Uterus (tissue), 4 donors: ENCODE data around the gene ZNF335. TPM values are rescaled to one million over a fixed set of nuclear protein-coding genes. Genes with fewer than 3 reads are reported as not detected.

ENCODE experiments used
- DNase-seq, 2 donors: peaks; one replicate each; pipeline ENCODE4 v3.0.0-alpha.2; 2019 to 2020
- H3K27ac ChIP-seq, 2 donors: fragments of 200-600 bp; sonication (generic); 1 replicate in 1 of 2; 2 replicates in 1 of 2; pipeline ENCODE4 v1.5.1; 2016 to 2018
- H3K27me3 ChIP-seq, 2 donors: fragments of 200-600 bp; sonication (generic); one replicate each; pipeline ENCODE4 v1.5.1; 2018 to 2019; ENCODE audit warnings: control low read depth in 1 of 2
- H3K36me3 ChIP-seq, 2 donors: fragments of 200-600 bp; sonication (generic); one replicate each; pipeline ENCODE4 v1.5.1; 2019; ENCODE audit warnings: control low read depth in 1 of 2
- H3K4me1 ChIP-seq, 2 donors: fragments of 200-600 bp; sonication (generic); one replicate each; pipeline ENCODE4 v1.5.1; 2018 to 2019; ENCODE audit warnings: control low read depth in 1 of 2
- H3K4me3 ChIP-seq, 2 donors: fragments of 200-600 bp; sonication (generic); 1 replicate in 1 of 2; 2 replicates in 1 of 2; pipeline ENCODE4 v1.5.1; 2018 to 2019; ENCODE audit warnings: mild to moderate bottlenecking in 1 of 2
- H3K9me3 ChIP-seq, 2 donors: fragments of 200-600 bp; sonication (generic); one replicate each; pipeline ENCODE4 v1.5.1; 2019; ENCODE audit warnings: control low read depth in 1 of 2
- POLR2A ChIP-seq, 2 donors: fragments of 450-650 bp; IDR thresholded peaks; one replicate each; pipeline ENCODE4 v1.6.1; 2016; ENCODE audit warnings: antibody characterized with exemption in 2 of 2, mild to moderate bottlenecking in 1 of 2, moderate library complexity in 1 of 2
- intact Hi-C: fragments of 100-400 bp; cut with DNase I; formaldehyde crosslinking; loops from one replicate; pipeline ENCODE4 v1.15.1; 2023; ENCODE audit warnings: low total_unique reads
- total RNA-seq, 4 donors: library from RNA; depleted of rRNA in 3 of 4; stranded (reverse); fragments of >200 nt in 3 of 4; gene quantifications; one replicate each; pipeline versions ENCODE4 v1.1.0 to v1.2.4, GENCODE V29; 2014 to 2023
- TF ChIP-seq, protein P1 (sequence below), 4 experiments: fragments of 200-600 bp in 2 of 4; fragments of 450-650 bp in 2 of 4; sonication (generic) in 2 of 4; IDR thresholded peaks; one replicate each; pipeline ENCODE4 v1.5.1; 2016 to 2019; ENCODE audit warnings: antibody characterized with exemption in 4 of 4, mild to moderate bottlenecking in 2 of 4, moderate library complexity in 1 of 4
- donor health status: DM: yes; HTN: yes; CAD: no.

Gene ZNF335
- total RNA-seq, 4 donors from 2014 or later: 14.9 to 40.0 (median 29.0) TPM

DNA sequence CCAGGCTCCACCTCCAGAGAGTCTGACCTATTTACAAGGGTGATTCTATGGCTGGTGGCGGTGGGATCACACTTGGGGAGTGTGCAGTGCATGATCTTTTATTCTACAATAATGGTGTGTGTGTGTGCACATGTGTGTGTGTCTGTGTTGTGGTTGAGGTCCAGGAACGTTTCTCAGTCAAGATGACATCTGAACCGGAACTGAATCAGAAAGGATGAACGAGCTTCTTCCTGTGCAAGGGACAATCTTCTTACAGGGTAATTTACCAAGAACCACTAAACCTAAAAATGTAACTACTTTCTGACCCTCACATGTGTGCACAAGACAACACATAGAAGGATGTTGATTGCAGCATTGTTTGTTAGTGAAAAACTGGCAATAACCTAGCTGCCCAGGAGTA lies 45.3 kb upstream of the ZNF335 start:
- TF ChIP-seq POLR2A (IDR thresholded peaks at IDR 0.05): no peak
- TF ChIP-seq, protein P1, sequence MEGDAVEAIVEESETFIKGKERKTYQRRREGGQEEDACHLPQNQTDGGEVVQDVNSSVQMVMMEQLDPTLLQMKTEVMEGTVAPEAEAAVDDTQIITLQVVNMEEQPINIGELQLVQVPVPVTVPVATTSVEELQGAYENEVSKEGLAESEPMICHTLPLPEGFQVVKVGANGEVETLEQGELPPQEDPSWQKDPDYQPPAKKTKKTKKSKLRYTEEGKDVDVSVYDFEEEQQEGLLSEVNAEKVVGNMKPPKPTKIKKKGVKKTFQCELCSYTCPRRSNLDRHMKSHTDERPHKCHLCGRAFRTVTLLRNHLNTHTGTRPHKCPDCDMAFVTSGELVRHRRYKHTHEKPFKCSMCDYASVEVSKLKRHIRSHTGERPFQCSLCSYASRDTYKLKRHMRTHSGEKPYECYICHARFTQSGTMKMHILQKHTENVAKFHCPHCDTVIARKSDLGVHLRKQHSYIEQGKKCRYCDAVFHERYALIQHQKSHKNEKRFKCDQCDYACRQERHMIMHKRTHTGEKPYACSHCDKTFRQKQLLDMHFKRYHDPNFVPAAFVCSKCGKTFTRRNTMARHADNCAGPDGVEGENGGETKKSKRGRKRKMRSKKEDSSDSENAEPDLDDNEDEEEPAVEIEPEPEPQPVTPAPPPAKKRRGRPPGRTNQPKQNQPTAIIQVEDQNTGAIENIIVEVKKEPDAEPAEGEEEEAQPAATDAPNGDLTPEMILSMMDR (IDR thresholded peaks at IDR 0.05): no peak
- no peak for DNase-seq
- no peak overlapping the region for H3K4me3 ChIP-seq
- H3K27ac ChIP-seq: no peak overlapping the region
- H3K36me3 ChIP-seq: no peaks in the 10 kb centered on the region
- H3K27me3 ChIP-seq: peaks cover 22 to 40% of the 10 kb centered on the region in 2 donors
- H3K4me1 ChIP-seq: no peaks in the 10 kb centered on the region
- H3K9me3 ChIP-seq: no peaks in the 10 kb centered on the region
- intact Hi-C loops: no loop called here

DNA sequence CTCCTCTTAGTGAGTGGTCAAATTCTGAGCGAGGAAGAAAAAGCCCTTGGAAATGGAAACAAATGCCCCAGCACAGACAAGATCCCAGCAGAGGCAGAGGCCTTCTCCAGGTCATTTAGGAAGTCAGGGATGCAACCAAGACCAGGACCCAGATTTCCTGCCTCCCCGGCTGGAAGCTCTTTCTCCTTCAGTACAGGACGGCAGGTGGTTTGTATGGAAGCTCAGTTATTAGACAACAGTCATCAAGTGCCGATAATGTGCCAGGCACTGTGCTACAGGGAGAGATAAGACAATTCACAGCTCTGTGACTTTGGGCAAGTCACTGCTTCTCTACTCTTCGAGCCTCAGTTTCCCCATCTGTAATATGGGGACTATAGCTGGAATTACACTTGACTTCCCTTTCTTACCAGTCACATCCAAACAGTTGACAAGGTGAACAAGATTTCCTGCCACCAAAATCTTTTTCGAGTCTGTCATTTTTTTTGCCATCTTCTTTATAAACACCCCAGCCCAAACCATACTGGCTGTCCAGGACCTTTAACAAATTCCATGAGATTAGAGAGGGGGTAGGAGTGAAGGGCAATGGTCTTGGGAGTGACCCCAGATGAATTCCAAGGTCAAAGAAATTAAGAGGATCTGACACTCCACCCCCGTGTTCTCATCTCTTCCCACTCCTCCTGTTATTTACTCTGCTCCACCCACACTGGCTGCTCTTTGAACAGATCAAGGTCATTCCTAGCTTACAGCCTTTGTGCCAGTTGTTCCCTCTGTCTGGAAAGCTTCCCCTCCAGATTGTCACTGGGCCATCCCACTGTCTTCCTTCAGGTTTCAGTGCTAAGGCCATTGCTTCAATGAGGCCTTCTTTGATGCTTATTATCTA lies 42.8 kb upstream of the ZNF335 start:
- intact Hi-C loops: no loop called here

DNA sequence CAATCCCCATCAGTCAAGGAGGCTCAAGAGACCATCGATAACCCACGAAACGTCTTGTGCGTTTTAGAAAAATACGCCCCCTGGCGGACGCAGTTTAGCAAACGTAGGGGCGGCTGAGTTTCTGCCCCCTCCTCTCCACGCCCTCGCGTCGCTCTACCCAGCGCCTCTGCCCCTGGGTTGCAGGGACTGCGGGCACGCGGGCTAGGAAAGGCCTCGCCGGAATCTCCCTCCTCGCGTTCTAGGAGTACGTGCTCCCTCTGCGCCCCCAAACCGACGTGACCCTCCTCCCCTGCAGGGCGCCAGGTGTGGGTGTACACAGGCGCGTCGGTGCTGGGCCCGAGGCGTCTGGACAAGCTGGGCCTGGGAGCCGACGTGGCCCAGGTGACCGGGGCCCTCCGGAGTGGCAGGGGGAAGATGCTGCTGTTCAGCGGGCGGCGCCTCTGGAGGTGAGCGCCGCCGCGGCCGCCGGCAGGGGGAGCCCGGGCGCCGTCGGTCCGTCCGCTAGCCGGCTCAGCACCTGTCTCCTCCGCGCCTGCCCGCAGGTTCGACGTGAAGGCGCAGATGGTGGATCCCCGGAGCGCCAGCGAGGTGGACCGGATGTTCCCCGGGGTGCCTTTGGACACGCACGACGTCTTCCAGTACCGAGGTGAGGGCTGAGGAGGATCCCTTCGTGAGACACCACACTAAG lies 42.0 kb upstream of the ZNF335 start:
- no peaks in the 10 kb centered on the region for H3K4me1 ChIP-seq
- H3K4me3 ChIP-seq: no peak overlapping the region
- intact Hi-C loops: no loop called here
- no peak for TF ChIP-seq POLR2A (IDR thresholded peaks at IDR 0.05)
- TF ChIP-seq, protein P1 (IDR thresholded peaks at IDR 0.05): peak; percentile 35 to 74 (median 50)
- no peak overlapping the region for H3K27ac ChIP-seq
- peaks cover 7 to 50% of the 10 kb centered on the region in 2 donors for H3K27me3 ChIP-seq
- peak in 1 of 2 donors; percentile 35 for DNase-seq
- H3K36me3 ChIP-seq: no peaks in the 10 kb centered on the region
- no peaks in the 10 kb centered on the region for H3K9me3 ChIP-seq

More for the DNA sequence above, 42.8 kb upstream of the ZNF335 start:
- H3K4me3 ChIP-seq: no peak overlapping the region
- no peak overlapping the region for H3K27ac ChIP-seq
- H3K36me3 ChIP-seq: no peaks in the 10 kb centered on the region
- no peak for DNase-seq
- no peak for TF ChIP-seq POLR2A (IDR thresholded peaks at IDR 0.05)
- TF ChIP-seq, protein P1 (IDR thresholded peaks at IDR 0.05): no peak
- H3K4me1 ChIP-seq: no peaks in the 10 kb centered on the region
- H3K27me3 ChIP-seq: peaks cover 7 to 42% of the 10 kb centered on the region in 2 donors
- no peaks in the 10 kb centered on the region for H3K9me3 ChIP-seq

DNA sequence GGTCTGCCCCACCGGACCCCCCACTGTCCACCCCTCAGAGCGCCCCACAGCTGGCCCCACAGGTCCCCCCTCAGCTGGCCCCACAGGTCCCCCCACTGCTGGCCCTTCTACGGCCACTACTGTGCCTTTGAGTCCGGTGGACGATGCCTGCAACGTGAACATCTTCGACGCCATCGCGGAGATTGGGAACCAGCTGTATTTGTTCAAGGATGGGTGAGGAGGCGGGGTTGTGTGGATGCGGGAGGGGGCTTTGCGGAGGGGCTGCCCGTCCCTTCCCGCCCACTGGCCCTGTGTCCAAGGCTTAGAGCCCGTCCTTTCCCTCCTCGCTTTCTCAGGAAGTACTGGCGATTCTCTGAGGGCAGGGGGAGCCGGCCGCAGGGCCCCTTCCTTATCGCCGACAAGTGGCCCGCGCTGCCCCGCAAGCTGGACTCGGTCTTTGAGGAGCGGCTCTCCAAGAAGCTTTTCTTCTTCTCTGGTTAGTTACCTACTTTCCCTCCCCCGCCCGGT lies 41.4 kb upstream of the ZNF335 start:
- no peak for DNase-seq
- Histone ChIP-seq H3K9me3 (no peaks in the 10 kb centered on the region), H3K4me3 (no peak overlapping the region), H3K27ac (no peak overlapping the region), H3K27me3 (peaks cover 7 to 55% of the 10 kb centered on the region in 2 donors), H3K36me3 (no peaks in the 10 kb centered on the region), H3K4me1 (no peaks in the 10 kb centered on the region)
- intact Hi-C loops: no loop called here
- TF ChIP-seq, protein P1 (IDR thresholded peaks at IDR 0.05): no peak
- TF ChIP-seq POLR2A (IDR thresholded peaks at IDR 0.05): no peak

DNA sequence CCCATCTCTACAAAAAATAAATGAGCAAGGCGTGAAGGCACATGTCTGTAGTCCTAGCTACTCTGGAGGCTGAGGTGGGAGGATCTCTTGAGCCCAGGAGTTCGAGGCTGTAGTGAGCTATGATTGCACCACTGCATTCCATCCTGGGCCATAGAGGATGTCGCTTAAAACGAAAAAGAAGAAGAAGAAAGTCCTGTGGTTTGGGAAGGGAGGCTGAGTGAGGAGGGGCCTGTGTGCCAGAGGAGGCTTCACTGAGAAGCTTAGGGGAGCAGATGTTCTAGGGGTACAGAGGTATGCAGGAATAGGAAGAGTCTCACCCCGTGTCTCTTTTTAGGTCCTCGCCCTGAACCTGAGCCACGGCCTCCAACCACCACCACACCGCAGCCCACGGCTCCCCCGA lies 40.9 kb upstream of the ZNF335 start:
- H3K27ac ChIP-seq: no peak overlapping the region
- H3K4me3 ChIP-seq: no peak overlapping the region
- no peak for DNase-seq
- no peak for TF ChIP-seq POLR2A (IDR thresholded peaks at IDR 0.05)
- TF ChIP-seq, protein P1 (IDR thresholded peaks at IDR 0.05): no peak
- peaks cover 7 to 55% of the 10 kb centered on the region in 2 donors for H3K27me3 ChIP-seq
- H3K36me3 ChIP-seq: no peaks in the 10 kb centered on the region
- no peaks in the 10 kb centered on the region for H3K9me3 ChIP-seq
- intact Hi-C loops: no loop called here
- H3K4me1 ChIP-seq: no peaks in the 10 kb centered on the region
